Stomach (tissue), 9 donors: Measurements from ENCODE around the gene GNMT. TPM values are rescaled to one million over a fixed set of nuclear protein-coding genes. Genes with fewer than 3 reads are reported as not detected.

ENCODE experiments used
- DNase-seq, 2 donors: peaks; one replicate each; pipeline versions ENCODE4 v3.0.0 to v3.0.0-alpha.2; 2013 to 2019
- H3K27ac ChIP-seq, 5 donors: fragments of 200-600 bp in 4 of 5; sonication (generic) in 4 of 5; one replicate each; pipeline ENCODE4 v1.5.1; 2013 to 2019; ENCODE audit warnings: mild to moderate bottlenecking in 1 of 5, moderate library complexity in 1 of 5
- H3K27me3 ChIP-seq, 3 donors: fragments of 200-600 bp; sonication (generic); one replicate each; pipeline ENCODE4 v1.5.1; 2017 to 2019; ENCODE audit warnings: mixed run types in 1 of 3
- H3K36me3 ChIP-seq, 4 donors: fragments of 200-600 bp; sonication (generic); 1 replicate in 3 of 4; 2 replicates in 1 of 4; pipeline ENCODE4 v1.5.1; 2016 to 2019
- H3K4me1 ChIP-seq, 4 donors: fragments of 200-600 bp; sonication (generic); one replicate each; pipeline ENCODE4 v1.5.1; 2016 to 2019
- H3K4me3 ChIP-seq, 4 donors: fragments of 200-600 bp; sonication (generic) in 3 of 4; one replicate each; pipeline ENCODE4 v1.5.1; 2016 to 2019; ENCODE audit warnings: mild to moderate bottlenecking in 1 of 4
- H3K9me3 ChIP-seq, 4 donors: fragments of 200-600 bp; sonication (generic); one replicate each; pipeline ENCODE4 v1.5.1; 2016 to 2019
- EP300 ChIP-seq: sonication (generic); formaldehyde crosslinking; IDR thresholded peaks from one replicate; pipeline ENCODE4 v1.6.1; 2017; ENCODE audit warnings: antibody characterized with exemption
- POLR2A ChIP-seq, 4 donors: fragments of 450-650 bp; IDR thresholded peaks; one replicate each; pipeline ENCODE4 v1.6.1; 2016; ENCODE audit warnings: antibody characterized with exemption in 4 of 4, control low read depth in 2 of 4, mild to moderate bottlenecking in 1 of 4, moderate library complexity in 1 of 4
- POLR2AphosphoS5 ChIP-seq, 3 donors: sonication (generic); formaldehyde crosslinking; IDR thresholded peaks; one replicate each; pipeline ENCODE4 v1.6.1; 2016; ENCODE audit warnings: antibody characterized with exemption in 3 of 3
- WGBS, 5 donors: extraction: QIAGEN DNeasy Blood & Tissue Kit in 3 of 5; methylation state at CpG; one replicate each; pipeline versions ENCODE4 v1.1.5 to v1.1.7; 2013 to 2018; 5-methylcytosine and 5-hydroxymethylcytosine counted together
- intact Hi-C: fragments of 100-400 bp; cut with DNase I; formaldehyde crosslinking; loops from one replicate; pipeline ENCODE4 v1.15.1; 2023; ENCODE audit warnings: low total_unique reads
- polyA plus RNA-seq, 3 donors: library from polyadenylated mRNA; stranded (reverse); fragments of 200-250 nt; gene quantifications; one replicate each; pipeline ENCODE4 v1.2.3, GENCODE V29; 2013
- total RNA-seq, 5 donors: library from RNA; depleted of rRNA; stranded (reverse); fragments of >200 nt; gene quantifications; one replicate each; pipeline versions ENCODE4 v1.1.0 to v1.2.3, GENCODE V29; 2014 to 2016
- TF ChIP-seq, protein P1 (sequence below), 7 experiments: fragments of 450-650 bp in 4 of 7; fragments of 200-600 bp in 3 of 7; sonication (generic) in 3 of 7; IDR thresholded peaks; one replicate each; pipeline ENCODE4 v1.5.1; 2016 to 2019; ENCODE audit warnings: antibody characterized with exemption in 7 of 7, control low read depth in 2 of 7, mild to moderate bottlenecking in 1 of 7
- donor health status: healthy with polysubstance abuse.
- donor health status: Bipolar disorder and iron deficiency.
- donor health status: healthy.

Gene GNMT
- total and polyA plus RNA-seq, 8 donors: 0.45 to 121 (median 17.8) TPM; not detected in 2

DNA sequence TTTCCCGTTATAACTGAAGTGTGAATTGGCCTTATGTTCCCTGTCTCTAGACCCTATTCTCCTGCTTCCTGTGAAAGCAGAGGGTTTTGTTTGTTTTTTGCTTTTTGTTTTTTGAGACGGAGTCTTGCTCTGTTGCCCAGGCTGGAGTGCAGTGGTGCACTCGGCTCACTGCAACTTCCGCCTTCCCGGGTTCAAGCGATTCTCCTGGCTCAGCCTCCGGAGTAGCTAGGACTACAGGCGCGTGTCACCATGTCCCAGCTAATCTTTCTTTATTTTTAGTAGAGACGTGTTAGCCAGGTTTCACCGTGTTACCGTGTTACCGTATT lies 674 bp upstream of the GNMT start:
- Histone ChIP-seq H3K27me3 (no peaks in the 10 kb centered on the region), H3K4me1 (peaks cover 11 to 42% (median 21%) of the 10 kb centered on the region in 4 donors), H3K4me3 (peak overlapping the region; percentile 47 to 58 (median 50)), H3K27ac (peak overlapping the region; percentile 35 to 87 (median 73)), H3K9me3 (no peaks in the 10 kb centered on the region), H3K36me3 (peaks cover 12 to 30% (median 28%) of the 10 kb centered on the region in 4 donors)
- intact Hi-C loops: no loop called here
- DNase-seq: no peak
- TF ChIP-seq POLR2A (IDR thresholded peaks at IDR 0.05) (no peak), EP300 (no peak), POLR2AphosphoS5 (IDR thresholded peaks at IDR 0.05) (no peak)
- TF ChIP-seq, protein P1, sequence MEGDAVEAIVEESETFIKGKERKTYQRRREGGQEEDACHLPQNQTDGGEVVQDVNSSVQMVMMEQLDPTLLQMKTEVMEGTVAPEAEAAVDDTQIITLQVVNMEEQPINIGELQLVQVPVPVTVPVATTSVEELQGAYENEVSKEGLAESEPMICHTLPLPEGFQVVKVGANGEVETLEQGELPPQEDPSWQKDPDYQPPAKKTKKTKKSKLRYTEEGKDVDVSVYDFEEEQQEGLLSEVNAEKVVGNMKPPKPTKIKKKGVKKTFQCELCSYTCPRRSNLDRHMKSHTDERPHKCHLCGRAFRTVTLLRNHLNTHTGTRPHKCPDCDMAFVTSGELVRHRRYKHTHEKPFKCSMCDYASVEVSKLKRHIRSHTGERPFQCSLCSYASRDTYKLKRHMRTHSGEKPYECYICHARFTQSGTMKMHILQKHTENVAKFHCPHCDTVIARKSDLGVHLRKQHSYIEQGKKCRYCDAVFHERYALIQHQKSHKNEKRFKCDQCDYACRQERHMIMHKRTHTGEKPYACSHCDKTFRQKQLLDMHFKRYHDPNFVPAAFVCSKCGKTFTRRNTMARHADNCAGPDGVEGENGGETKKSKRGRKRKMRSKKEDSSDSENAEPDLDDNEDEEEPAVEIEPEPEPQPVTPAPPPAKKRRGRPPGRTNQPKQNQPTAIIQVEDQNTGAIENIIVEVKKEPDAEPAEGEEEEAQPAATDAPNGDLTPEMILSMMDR (IDR thresholded peaks at IDR 0.05): no peak
- 4 to 25% (median 15%) methylated on average over 13 of the region's 13 CpGs for WGBS, 5 donors

DNA sequence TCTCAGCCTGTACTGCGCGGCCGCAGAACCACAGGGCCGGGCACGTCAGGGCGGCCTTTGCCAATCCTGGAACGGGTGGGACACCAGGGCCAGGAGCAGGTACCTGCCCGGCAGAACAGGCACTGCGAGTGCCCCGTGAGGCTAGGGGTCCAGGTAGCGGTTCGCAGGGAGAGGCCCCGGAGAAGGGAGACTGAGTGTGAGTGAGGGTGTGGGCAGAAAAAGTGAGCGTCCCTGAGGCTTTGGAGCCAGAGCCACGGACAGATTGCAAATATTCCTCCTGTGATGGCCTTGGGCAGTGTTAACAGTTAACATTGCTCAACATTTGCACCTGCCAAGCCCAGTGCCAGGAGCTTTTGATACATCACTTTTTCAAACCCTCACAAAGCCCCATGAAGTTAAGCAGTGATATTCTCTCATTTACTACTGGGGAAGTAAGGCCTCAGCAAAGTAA lies 491 bp downstream of the GNMT start:
- Histone ChIP-seq H3K27me3 (no peaks in the 10 kb centered on the region), H3K36me3 (peaks cover 22 to 42% (median 39%) of the 10 kb centered on the region in 4 donors), H3K27ac (peak overlapping the region; percentile 35 to 87 (median 73)), H3K4me1 (peaks cover 11 to 42% (median 21%) of the 10 kb centered on the region in 4 donors), H3K4me3 (peak overlapping the region; percentile 47 to 58 (median 50)), H3K9me3 (no peaks in the 10 kb centered on the region)
- TF ChIP-seq, protein P1 (IDR thresholded peaks at IDR 0.05): no peak
- TF ChIP-seq POLR2A (IDR thresholded peaks at IDR 0.05) (no peak), EP300 (no peak), POLR2AphosphoS5 (IDR thresholded peaks at IDR 0.05) (no peak)
- WGBS, 5 donors: 11 to 47% (median 17%) methylated on average over 9 to 15 of the region's 15 CpGs
- intact Hi-C loops: no loop called here
- DNase-seq: peak in 1 of 2 donors; percentile 32

DNA sequence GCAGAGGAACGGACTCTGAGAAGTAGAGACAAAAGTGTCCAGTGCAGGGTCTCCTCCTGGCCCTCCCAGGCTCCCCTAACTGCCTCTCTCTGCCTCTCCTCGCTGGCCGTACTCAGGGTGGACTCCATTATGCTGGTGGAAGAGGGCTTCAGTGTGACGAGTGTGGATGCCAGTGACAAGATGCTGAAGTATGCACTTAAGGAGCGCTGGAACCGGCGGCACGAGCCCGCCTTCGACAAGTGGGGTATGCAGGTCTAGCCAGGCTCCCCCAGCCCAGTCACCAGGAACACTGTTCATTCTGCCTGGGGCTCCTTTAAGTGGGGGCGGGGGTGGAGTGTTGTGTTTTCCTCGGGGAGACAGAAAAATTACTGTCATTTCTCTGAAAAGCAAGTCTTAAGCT lies 1.5 kb downstream of the GNMT start:
- Histone ChIP-seq H3K9me3 (no peaks in the 10 kb centered on the region), H3K4me3 (no peak overlapping the region), H3K36me3 (peaks cover 29 to 51% (median 48%) of the 10 kb centered on the region in 4 donors), H3K27ac (no peak overlapping the region), H3K4me1 (peaks cover 11 to 42% (median 21%) of the 10 kb centered on the region in 4 donors), H3K27me3 (no peaks in the 10 kb centered on the region)
- no peak for TF ChIP-seq POLR2AphosphoS5 (IDR thresholded peaks at IDR 0.05)
- TF ChIP-seq EP300: no peak
- no peak for TF ChIP-seq POLR2A (IDR thresholded peaks at IDR 0.05)
- TF ChIP-seq, protein P1 (IDR thresholded peaks at IDR 0.05): no peak
- DNase-seq: no peak
- intact Hi-C loops: no loop called here
- 90 to 95% (median 93%) methylated on average over 12 of the region's 12 CpGs for WGBS, 5 donors

DNA sequence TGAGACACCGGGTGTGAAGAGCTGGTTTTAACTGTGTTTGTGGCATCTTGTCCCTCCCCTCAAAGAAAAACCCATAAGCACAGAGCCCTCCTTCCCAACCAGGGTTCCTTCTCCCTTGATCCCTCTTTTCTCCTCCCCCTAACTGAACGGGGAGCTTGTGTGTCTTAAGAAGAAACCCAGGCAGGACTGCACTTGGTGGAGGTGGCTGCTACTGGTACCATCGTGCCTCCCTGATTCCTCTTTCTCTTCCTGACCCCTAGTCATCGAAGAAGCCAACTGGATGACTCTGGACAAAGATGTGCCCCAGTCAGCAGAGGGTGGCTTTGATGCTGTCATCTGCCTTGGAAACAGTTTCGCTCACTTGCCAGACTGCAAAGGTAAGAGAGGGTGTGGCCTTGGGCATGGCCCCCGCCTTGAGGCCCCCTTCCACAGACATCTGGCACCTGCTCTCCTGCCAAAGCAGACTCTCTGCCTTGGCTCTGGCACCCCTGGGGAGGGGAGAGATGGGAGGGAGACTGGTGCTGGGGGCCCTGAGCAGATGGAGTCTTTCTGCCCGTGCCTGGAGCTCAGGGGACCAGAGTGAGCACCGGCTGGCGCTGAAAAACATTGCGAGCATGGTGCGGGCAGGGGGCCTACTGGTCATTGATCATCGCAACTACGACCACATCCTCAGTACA lies 2.1 kb downstream of the GNMT start:
- Histone ChIP-seq H3K4me1 (peaks cover 11 to 42% (median 21%) of the 10 kb centered on the region in 4 donors), H3K4me3 (no peak overlapping the region), H3K9me3 (no peaks in the 10 kb centered on the region), H3K27me3 (no peaks in the 10 kb centered on the region), H3K27ac (no peak overlapping the region), H3K36me3 (peaks cover 30 to 57% (median 54%) of the 10 kb centered on the region in 4 donors)
- 81 to 95% (median 88%) methylated on average over 6 to 13 of the region's 13 CpGs for WGBS, 5 donors
- DNase-seq: no peak
- intact Hi-C loops: no loop called here
- TF ChIP-seq POLR2AphosphoS5 (IDR thresholded peaks at IDR 0.05): no peak
- no peak for TF ChIP-seq EP300
- TF ChIP-seq, protein P1 (IDR thresholded peaks at IDR 0.05): no peak
- TF ChIP-seq POLR2A (IDR thresholded peaks at IDR 0.05): no peak
